Bone marrow (tissue), 2 donors: ENCODE measurements around the gene CHST15.

ENCODE experiments used
- DNase-seq, 2 donors: peaks; one replicate each; lab custom pipeline; 2025; lab: John Stamatoyannopoulos, UW

The CHST15 gene

GRCh38 chr10:124011464-124011863 lies 81.9 kb downstream of the CHST15 start:
- no peak for DNase-seq

- no peak for DNase-seq
Observed at GRCh38 chr10:124010563-124011131, 82.8 kb downstream of the CHST15 start.

- no peak for DNase-seq
Observed at GRCh38 chr10:124010024-124010423, 83.4 kb downstream of the CHST15 start.

- DNase-seq = no peak
Observed at GRCh38 chr10:124009231-124010015, 84.0 kb downstream of the CHST15 start.

GRCh38 chr10:124008681-124009080 lies 84.7 kb downstream of the CHST15 start:
- DNase-seq = no peak

GRCh38 chr10:124008187-124008586 lies 85.2 kb downstream of the CHST15 start:
- no peak for DNase-seq

GRCh38 chr10:124007773-124008145 lies 85.6 kb downstream of the CHST15 start:
- no peak for DNase-seq

- DNase-seq = no peak
Observed at GRCh38 chr10:124007102-124007772, 86.2 kb downstream of the CHST15 start.

- DNase-seq = no peak
Observed at GRCh38 chr10:124006526-124006925, 86.9 kb downstream of the CHST15 start.

GRCh38 chr10:124005991-124006392 lies 87.4 kb downstream of the CHST15 start:
- DNase-seq = no peak

GRCh38 chr10:124005091-124005490 lies 88.3 kb downstream of the CHST15 start:
- DNase-seq = no peak

GRCh38 chr10:124004663-124005004 lies 88.8 kb downstream of the CHST15 start:
- DNase-seq = no peak

- DNase-seq = no peak
Observed at GRCh38 chr10:124003871-124004662, 89.3 kb downstream of the CHST15 start.

- DNase-seq = no peak
Observed at GRCh38 chr10:124003481-124003870, 89.9 kb downstream of the CHST15 start.

GRCh38 chr10:124003070-124003419 lies 90.4 kb downstream of the CHST15 start:
- DNase-seq = no peak

GRCh38 chr10:124002391-124003069 lies 90.9 kb downstream of the CHST15 start:
- DNase-seq = no peak

- DNase-seq = no peak
Observed at GRCh38 chr10:124001391-124002148, 91.8 kb downstream of the CHST15 start.

GRCh38 chr10:124000792-124001201 lies 92.6 kb downstream of the CHST15 start:
- DNase-seq = no peak

GRCh38 chr10:123999956-124000615 lies 93.3 kb downstream of the CHST15 start:
- DNase-seq = no peak

GRCh38 chr10:123999261-123999660 lies 94.1 kb downstream of the CHST15 start:
- no peak for DNase-seq
